Sigmoid colon (tissue), 7 donors: ENCODE results near the gene MED26. TPM values are rescaled to one million over a fixed set of nuclear protein-coding genes. Genes with fewer than 3 reads are reported as not detected.

ENCODE experiments used
- DNase-seq: peaks from one replicate; pipeline ENCODE4 v3.0.0-alpha.2; 2019
- H3K27ac ChIP-seq, 4 donors: fragments of 200-600 bp; sonication (generic); one replicate each; pipeline ENCODE4 v1.5.1; 2016 to 2019; ENCODE audit warnings: mild to moderate bottlenecking in 1 of 4
- H3K27me3 ChIP-seq, 3 donors: fragments of 200-600 bp; sonication (generic); one replicate each; pipeline ENCODE4 v1.5.1; 2019; ENCODE audit warnings: mild to moderate bottlenecking in 1 of 3
- H3K36me3 ChIP-seq, 4 donors: fragments of 200-600 bp; sonication (generic); one replicate each; pipeline ENCODE4 v1.5.1; 2016 to 2019
- H3K4me1 ChIP-seq, 4 donors: fragments of 200-600 bp; sonication (generic); one replicate each; pipeline ENCODE4 v1.5.1; 2017 to 2019
- H3K4me3 ChIP-seq, 4 donors: fragments of 200-600 bp; sonication (generic); one replicate each; pipeline ENCODE4 v1.5.1; 2017 to 2019; ENCODE audit warnings: mild to moderate bottlenecking in 2 of 4, moderate library complexity in 1 of 4
- H3K9me3 ChIP-seq, 4 donors: fragments of 200-600 bp in 3 of 4; sonication (generic) in 3 of 4; one replicate each; pipeline versions ENCODE4 v1.5.1 to v1.6.1; 2013 to 2019
- CTCF ChIP-seq, 4 experiments: fragments of 450-650 bp in 3 of 4; fragments of 200-600 bp in 1 of 4; IDR thresholded peaks; one replicate each; pipeline ENCODE4 v1.5.1; 2016 to 2019; ENCODE audit warnings: antibody characterized with exemption in 4 of 4, mild to moderate bottlenecking in 3 of 4, moderate library complexity in 2 of 4
- EP300 ChIP-seq, 4 donors: sonication (generic); formaldehyde crosslinking; IDR thresholded peaks; one replicate each; pipeline ENCODE4 v1.6.1; 2017; ENCODE audit warnings: antibody characterized with exemption in 4 of 4
- POLR2A ChIP-seq, 2 donors: fragments of 450-650 bp; IDR thresholded peaks; one replicate each; pipeline ENCODE4 v1.6.1; 2016; ENCODE audit warnings: antibody characterized with exemption in 2 of 2, mild to moderate bottlenecking in 2 of 2, moderate library complexity in 2 of 2
- POLR2AphosphoS5 ChIP-seq, 4 donors: sonication (generic); formaldehyde crosslinking; IDR thresholded peaks; one replicate each; pipeline ENCODE4 v1.6.1; 2017; ENCODE audit warnings: antibody characterized with exemption in 4 of 4
- WGBS, 2 donors: extraction: QIAGEN DNeasy Blood & Tissue Kit; methylation state at CpG; one replicate each; pipeline ENCODE4 v1.1.7; 2013; 5-methylcytosine and 5-hydroxymethylcytosine counted together
- intact Hi-C: fragments of 100-400 bp; cut with DNase I; formaldehyde crosslinking; loops from one replicate; pipeline ENCODE4 v1.15.1; 2023
- polyA plus RNA-seq, 3 donors: library from polyadenylated mRNA; stranded (reverse); fragments of 200-250 nt; gene quantifications; one replicate each; pipeline ENCODE4 v1.2.3, GENCODE V29; 2013
- total RNA-seq, 4 donors: library from RNA; depleted of rRNA; stranded (reverse); fragments of >200 nt; gene quantifications; one replicate each; pipeline ENCODE4 v1.1.0, GENCODE V29; 2016
- donor health status: healthy with polysubstance abuse.
- donor health status: Bipolar disorder and iron deficiency.
- donor health status: healthy.

The MED26 gene
- total and polyA plus RNA-seq, 7 donors, result 3.0 to 7.9 (median 5.4) TPM

- peaks cover 0 to 67% (median 34%) of the 10 kb centered on the region in 4 donors for H3K36me3 ChIP-seq
- H3K4me3 ChIP-seq, result no peak overlapping the region
- H3K4me1 ChIP-seq, result peaks cover 0 to 22% (median 15%) of the 10 kb centered on the region in 4 donors
- TF ChIP-seq POLR2AphosphoS5 (IDR thresholded peaks at IDR 0.05) (no peak), EP300 (IDR thresholded peaks at IDR 0.05) (no peak), POLR2A (IDR thresholded peaks at IDR 0.05) (no peak), CTCF (IDR thresholded peaks at IDR 0.05) (no peak)
- DNase-seq, result no peak
- no peaks in the 10 kb centered on the region for H3K9me3 ChIP-seq
- H3K27ac ChIP-seq, result no peak overlapping the region
- intact Hi-C loops, result no loop called here
- 94% methylated on average over 5 of the region's 5 CpGs for WGBS, 2 donors
- H3K27me3 ChIP-seq, result no peaks in the 10 kb centered on the region
Measured at GRCh38 chr19:16566702-16567101, 61.3 kb downstream of the MED26 start.

- Histone ChIP-seq H3K36me3 (peaks cover 0 to 73% (median 37%) of the 10 kb centered on the region in 4 donors), H3K4me1 (peaks cover 0 to 17% (median 10%) of the 10 kb centered on the region in 4 donors)
Measured at GRCh38 chr19:16566161-16566560, 61.8 kb downstream of the MED26 start.

GRCh38 chr19:16564842-16565241 is 63.2 kb downstream of the MED26 start:
- TF ChIP-seq EP300 (IDR thresholded peaks at IDR 0.05) (no peak), POLR2AphosphoS5 (IDR thresholded peaks at IDR 0.05) (no peak), POLR2A (IDR thresholded peaks at IDR 0.05) (no peak), CTCF (IDR thresholded peaks at IDR 0.05) (no peak)
- Histone ChIP-seq H3K9me3 (no peaks in the 10 kb centered on the region), H3K4me3 (no peak overlapping the region), H3K4me1 (peaks cover 0 to 3% (median 0%) of the 10 kb centered on the region in 4 donors), H3K27me3 (no peaks in the 10 kb centered on the region), H3K27ac (no peak overlapping the region), H3K36me3 (peaks cover 1 to 82% (median 40%) of the 10 kb centered on the region in 4 donors)
- intact Hi-C loops, result no loop called here
- 26 to 72% methylated on average over 7 of the region's 7 CpGs for WGBS, 2 donors
- no peak for DNase-seq

More at GRCh38 chr19:16566161-16566560, 61.8 kb downstream of the MED26 start:
- H3K4me3 ChIP-seq, result no peak overlapping the region
- DNase-seq, result no peak
- WGBS, 2 donors, result 49 to 87% methylated on average over 10 of the region's 10 CpGs
- TF ChIP-seq EP300 (IDR thresholded peaks at IDR 0.05) (no peak), POLR2AphosphoS5 (IDR thresholded peaks at IDR 0.05) (no peak), POLR2A (IDR thresholded peaks at IDR 0.05) (no peak), CTCF (IDR thresholded peaks at IDR 0.05) (no peak)
- H3K27ac ChIP-seq, result no peak overlapping the region
- no peaks in the 10 kb centered on the region for H3K9me3 ChIP-seq
- no peaks in the 10 kb centered on the region for H3K27me3 ChIP-seq
- intact Hi-C loops, result no loop called here

GRCh38 chr19:16562608-16563025 is 65.4 kb downstream of the MED26 start:
- TF ChIP-seq POLR2AphosphoS5 (IDR thresholded peaks at IDR 0.05), result no peak
- no peak for TF ChIP-seq POLR2A (IDR thresholded peaks at IDR 0.05)
- no peak for TF ChIP-seq CTCF (IDR thresholded peaks at IDR 0.05)
- no peak for TF ChIP-seq EP300 (IDR thresholded peaks at IDR 0.05)
- Histone ChIP-seq H3K4me1 (no peaks in the 10 kb centered on the region), H3K4me3 (no peak overlapping the region), H3K27ac (no peak overlapping the region), H3K27me3 (no peaks in the 10 kb centered on the region), H3K9me3 (no peaks in the 10 kb centered on the region), H3K36me3 (peaks cover 6 to 90% (median 36%) of the 10 kb centered on the region in 4 donors)
- intact Hi-C loops, result no loop called here
- 95% methylated on average over 6 of the region's 6 CpGs for WGBS, 2 donors
- no peak for DNase-seq

GRCh38 chr19:16561382-16561781 is 66.6 kb downstream of the MED26 start:
- TF ChIP-seq EP300 (IDR thresholded peaks at IDR 0.05) (no peak), CTCF (IDR thresholded peaks at IDR 0.05) (no peak), POLR2A (IDR thresholded peaks at IDR 0.05) (no peak), POLR2AphosphoS5 (IDR thresholded peaks at IDR 0.05) (no peak)
- WGBS, 2 donors, result 90 to 93% methylated on average over 8 of the region's 8 CpGs
- Histone ChIP-seq H3K9me3 (no peaks in the 10 kb centered on the region), H3K36me3 (peaks cover 6 to 81% (median 31%) of the 10 kb centered on the region in 4 donors), H3K27me3 (no peaks in the 10 kb centered on the region), H3K4me1 (no peaks in the 10 kb centered on the region), H3K4me3 (no peak overlapping the region), H3K27ac (no peak overlapping the region)
- intact Hi-C loops, result no loop called here
- no peak for DNase-seq
